Measurements from ENCODE around the gene PRAMEF13.
"Not testable (repeated sequence)": the region's sequence is repeated elsewhere in the genome, so short reads cannot be mapped to it uniquely, and the experiment has no call there.

PRAMEF13 gene

GRCh38 chr1:13234057-13234456 lies 32.8 kb upstream of the PRAMEF13 start:
- H3F3A ChIP-seq (ENCODE audit: low read depth); H3K4me2 ChIP-seq (ENCODE audit: low read depth, low read length, poor library complexity, severe bottlenecking); H3K27me3 ChIP-seq (ENCODE audit: insufficient read depth, low read length, poor library complexity, severe bottlenecking); H3K79me2 ChIP-seq (ENCODE audit: insufficient read depth, low read length); H4K20me1 ChIP-seq (ENCODE audit: insufficient read depth, low read length, poor library complexity, severe bottlenecking); H3K36me3 ChIP-seq (ENCODE audit: insufficient read depth, low read length); H3K9me2 ChIP-seq (replicated peaks; ENCODE audit: low read depth, low read length); H3K9me3 ChIP-seq (ENCODE audit: insufficient read depth, low read depth, low read length); H3K9ac ChIP-seq (ENCODE audit: low read depth, low read length, poor library complexity, severe bottlenecking); H2AFZ ChIP-seq (ENCODE audit: low read length); H3K4me3 ChIP-seq (ENCODE audit: low read length, poor library complexity, severe bottlenecking); H3K4me1 ChIP-seq (ENCODE audit: insufficient read depth, low read length, poor library complexity, severe bottlenecking): not testable (repeated sequence)

GRCh38 chr1:13232056-13232455 lies 30.8 kb upstream of the PRAMEF13 start:
- H3K9me3 ChIP-seq (ENCODE audit: insufficient read depth, low read depth, low read length); H3K4me2 ChIP-seq (ENCODE audit: low read depth, low read length, poor library complexity, severe bottlenecking); H3K79me2 ChIP-seq (ENCODE audit: insufficient read depth, low read length); H3K4me3 ChIP-seq (ENCODE audit: low read length, poor library complexity, severe bottlenecking); H3F3A ChIP-seq (ENCODE audit: low read depth); H3K4me1 ChIP-seq (ENCODE audit: insufficient read depth, low read length, poor library complexity, severe bottlenecking); H3K9ac ChIP-seq (ENCODE audit: low read depth, low read length, poor library complexity, severe bottlenecking); H3K27me3 ChIP-seq (ENCODE audit: insufficient read depth, low read length, poor library complexity, severe bottlenecking); H3K9me2 ChIP-seq (replicated peaks; ENCODE audit: low read depth, low read length); H3K36me3 ChIP-seq (ENCODE audit: insufficient read depth, low read length); H4K20me1 ChIP-seq (ENCODE audit: insufficient read depth, low read length, poor library complexity, severe bottlenecking); H2AFZ ChIP-seq (ENCODE audit: low read length): not testable (repeated sequence)

- not testable (repeated sequence) for H3F3A ChIP-seq (ENCODE audit: low read depth); H4K20me1 ChIP-seq (ENCODE audit: insufficient read depth, low read length, poor library complexity, severe bottlenecking); H3K4me2 ChIP-seq (ENCODE audit: low read depth, low read length, poor library complexity, severe bottlenecking); H3K9me3 ChIP-seq (ENCODE audit: insufficient read depth, low read depth, low read length); H3K36me3 ChIP-seq (ENCODE audit: insufficient read depth, low read length); H3K79me2 ChIP-seq (ENCODE audit: insufficient read depth, low read length); H3K9me2 ChIP-seq (replicated peaks; ENCODE audit: low read depth, low read length); H3K9ac ChIP-seq (ENCODE audit: low read depth, low read length, poor library complexity, severe bottlenecking); H2AFZ ChIP-seq (ENCODE audit: low read length); H3K27me3 ChIP-seq (ENCODE audit: insufficient read depth, low read length, poor library complexity, severe bottlenecking); H3K4me3 ChIP-seq (ENCODE audit: low read length, poor library complexity, severe bottlenecking); H3K4me1 ChIP-seq (ENCODE audit: insufficient read depth, low read length, poor library complexity, severe bottlenecking)
Measured at GRCh38 chr1:13231061-13231750, 30.0 kb upstream of the PRAMEF13 start.

- H4K20me1 ChIP-seq (ENCODE audit: insufficient read depth, low read length, poor library complexity, severe bottlenecking); H3K9ac ChIP-seq (ENCODE audit: low read depth, low read length, poor library complexity, severe bottlenecking); H3K9me3 ChIP-seq (ENCODE audit: insufficient read depth, low read depth, low read length); H3K36me3 ChIP-seq (ENCODE audit: insufficient read depth, low read length); H2AFZ ChIP-seq (ENCODE audit: low read length); H3K27me3 ChIP-seq (ENCODE audit: insufficient read depth, low read length, poor library complexity, severe bottlenecking); H3K4me2 ChIP-seq (ENCODE audit: low read depth, low read length, poor library complexity, severe bottlenecking); H3K79me2 ChIP-seq (ENCODE audit: insufficient read depth, low read length); H3K4me3 ChIP-seq (ENCODE audit: low read length, poor library complexity, severe bottlenecking); H3K4me1 ChIP-seq (ENCODE audit: insufficient read depth, low read length, poor library complexity, severe bottlenecking); H3F3A ChIP-seq (ENCODE audit: low read depth); H3K9me2 ChIP-seq (replicated peaks; ENCODE audit: low read depth, low read length): not testable (repeated sequence)
Measured at GRCh38 chr1:13230601-13231000, 29.4 kb upstream of the PRAMEF13 start.

- not testable (repeated sequence) for H3K4me1 ChIP-seq (ENCODE audit: insufficient read depth, low read length, poor library complexity, severe bottlenecking); H3K4me3 ChIP-seq (ENCODE audit: low read length, poor library complexity, severe bottlenecking); H4K20me1 ChIP-seq (ENCODE audit: insufficient read depth, low read length, poor library complexity, severe bottlenecking); H3K79me2 ChIP-seq (ENCODE audit: insufficient read depth, low read length); H3K9me3 ChIP-seq (ENCODE audit: insufficient read depth, low read depth, low read length); H3K36me3 ChIP-seq (ENCODE audit: insufficient read depth, low read length); H3F3A ChIP-seq (ENCODE audit: low read depth); H3K27me3 ChIP-seq (ENCODE audit: insufficient read depth, low read length, poor library complexity, severe bottlenecking); H3K4me2 ChIP-seq (ENCODE audit: low read depth, low read length, poor library complexity, severe bottlenecking); H2AFZ ChIP-seq (ENCODE audit: low read length); H3K9me2 ChIP-seq (replicated peaks; ENCODE audit: low read depth, low read length); H3K9ac ChIP-seq (ENCODE audit: low read depth, low read length, poor library complexity, severe bottlenecking)
Measured at GRCh38 chr1:13230096-13230495, 28.9 kb upstream of the PRAMEF13 start.

Measured in Loucy (cell line).